HepG2 (cell line): ENCODE results near the gene ACTL8. TPM values are rescaled to one million over a fixed set of nuclear protein-coding genes. Genes with fewer than 3 reads are reported as not detected.

Experiments used
- ATAC-seq: fragments of 200-7000 bp; cut with Tn5 transposase; 3 replicates; pipeline ENCODE4 v1.9.1; 2020; ENCODE audit warnings: mild to moderate bottlenecking, moderate library complexity
- BruUV-seq: library from RNA; stranded (reverse); fragments of 400-500 nt; replicated peaks from 2 replicates; lab custom pipeline; 2021; lab: Mats Ljungman, UMichigan
- CTCF ChIA-PET: fragments of 300-600 bp; formaldehyde crosslinking; extraction: SDS; loops from one replicate; lab custom pipeline; 2021; ENCODE audit warnings: low total read pairs, inconsistent platforms, low intra/inter-chr PET ratio; lab: Yijun Ruan, JAX
- POLR2A ChIA-PET: fragments of 350-600 bp; sonication (Branson Sonifier 250); formaldehyde crosslinking; loops from one replicate; lab custom pipeline; 2020; ENCODE audit warnings: antibody characterized with exemption, inconsistent platforms; lab: Yijun Ruan, JAX
- DNase-seq: peaks from one replicate; pipeline ENCODE4 v3.0.0-alpha.2; 2015; ENCODE audit warnings: low spot score
- FAIRE-seq: peaks from 3 replicates; lab custom pipeline; 2011; peaks lifted over from hg19 to GRCh38; lab: Jason Lieb, UNC
- H2AFZ ChIP-seq: one replicate; pipeline ENCODE4 v1.6.1; 2011; ENCODE audit warnings: low read length, inconsistent platforms
- H3K27ac ChIP-seq: fragments of 300-600 bp; 3 replicates; pipeline ENCODE4 v1.8.0; 2011; ENCODE audit warnings: mixed run types, mild to moderate bottlenecking, mixed read lengths, low read length, inconsistent platforms; ENCODE audit not compliant: insufficient read depth; ENCODE audit errors: extremely low read length
- H3K27me3 ChIP-seq, 2 experiments: fragments of 200-600 bp in 1 of 2; 2 replicates in 1 of 2; 3 replicates in 1 of 2; pipeline versions ENCODE4 v1.6.0 to v1.8.0; 2011; ENCODE audit warnings: low read length in 2 of 2, mild to moderate bottlenecking in 2 of 2, moderate library complexity in 2 of 2, inconsistent platforms in 1 of 2; ENCODE audit not compliant: insufficient read depth in 2 of 2, control insufficient read depth in 1 of 2
- H3K36me3 ChIP-seq, 2 experiments: fragments of 200-600 bp in 1 of 2; replicated peaks in 1 of 2; 2 replicates in 1 of 2; 3 replicates in 1 of 2; pipeline versions ENCODE4 v1.5.1 to v1.8.0; 2011; ENCODE audit warnings: low read length in 2 of 2, inconsistent platforms in 1 of 2; ENCODE audit not compliant: insufficient read depth in 2 of 2, control insufficient read depth in 1 of 2
- H3K4me1 ChIP-seq: 2 replicates; pipeline ENCODE4 v1.5.1; 2012; ENCODE audit warnings: low read length, inconsistent platforms; ENCODE audit not compliant: insufficient read depth
- H3K4me2 ChIP-seq: 2 replicates; pipeline ENCODE4 v1.6.0; 2011; ENCODE audit warnings: low read depth, low read length, inconsistent platforms
- H3K4me3 ChIP-seq, 3 experiments: fragments of 200-600 bp in 1 of 3; sonication (generic), shearing (Covaris generic) in 1 of 3; replicated peaks in 1 of 3; 2 replicates each; pipeline ENCODE4 v1.5.1; 2011 to 2016; ENCODE audit warnings: low read length in 3 of 3, inconsistent platforms in 2 of 3, low read depth in 2 of 3, mild to moderate bottlenecking in 2 of 3, control low read depth in 1 of 3, mixed read lengths in 1 of 3; ENCODE audit not compliant: insufficient read depth in 1 of 3
- H3K79me2 ChIP-seq: one replicate; pipeline ENCODE4 v1.6.1; 2011; ENCODE audit warnings: low read length, inconsistent platforms; ENCODE audit not compliant: insufficient read depth
- H3K9ac ChIP-seq: 2 replicates; pipeline ENCODE4 v1.6.0; 2011; ENCODE audit warnings: mild to moderate bottlenecking, low read depth, low read length, inconsistent platforms; ENCODE audit not compliant: insufficient read depth
- H3K9me3 ChIP-seq: 2 replicates; pipeline ENCODE4 v1.5.1; 2012; ENCODE audit warnings: mild to moderate bottlenecking, low read length
- H4K20me1 ChIP-seq: 2 replicates; pipeline ENCODE4 v1.6.0; 2011; ENCODE audit warnings: inconsistent platforms, mild to moderate bottlenecking, low read length, moderate library complexity; ENCODE audit not compliant: insufficient read depth
- FLYWCH1 ChIP-seq: sonication (generic); formaldehyde crosslinking; IDR thresholded peaks from 2 replicates; pipeline ENCODE4 v1.8.1; 2023; ENCODE audit warnings: mild to moderate bottlenecking, missing genetic modification reagents
- ZNF546 ChIP-seq: sonication (generic); formaldehyde crosslinking; conservative IDR thresholded peaks from 2 replicates; pipeline ENCODE4 v1.8.1; 2023; ENCODE audit warnings: mild to moderate bottlenecking, missing genetic modification reagents
- WGBS: methylation state at CpG from one replicate; pipeline ENCODE4 v1.1.6; 2017; ENCODE audit warnings: low lambda C conversion rate; 5-methylcytosine and 5-hydroxymethylcytosine counted together
- in situ Hi-C: cut with HindIII; loops from 2 replicates; pipeline ENCODE4 v1.10.0; 2017; ENCODE audit warnings: low pct_unique_long_range_greater_than_20kb; ENCODE audit not compliant: extremely low pct_ligation_motif_present
- intact Hi-C: fragments of 100-400 bp; cut with micrococcal nuclease; formaldehyde crosslinking; loops from one replicate; pipeline ENCODE4 v1.10.0; 2022; ENCODE audit not compliant: unreplicated experiment
- polyA plus RNA-seq, 8 experiments: library from polyadenylated mRNA; depleted of rRNA in 3 of 8; stranded (reverse) in 7 of 8; unstranded in 1 of 8; fragments of >200 nt; fragmentation: Illumina TruSeq in 4 of 8; extraction: Trizol in 4 of 8; gene quantifications; 2 replicates each; pipeline versions ENCODE4 v1.2.1 to v1.2.3, GENCODE V29; 2011 to 2016; ENCODE audit warnings: low read depth in 4 of 8, missing spikeins in 1 of 8, mixed read lengths in 1 of 8; ENCODE audit not compliant: insufficient read depth in 1 of 8
- total RNA-seq, 5 experiments: library from RNA; depleted of rRNA; stranded (reverse); fragments of >200 nt; fragmentation: Illumina TruSeq; extraction: Trizol; gene quantifications; 2 replicates each; pipeline ENCODE4 v1.2.3, GENCODE V29; 2016; ENCODE audit warnings: low read depth in 1 of 5
- TF ChIP-seq, protein P1 (sequence below): sonication (generic); formaldehyde crosslinking; IDR thresholded peaks from 2 replicates; pipeline ENCODE4 v1.8.1; 2023; ENCODE audit warnings: mild to moderate bottlenecking, missing genetic modification reagents
- TF ChIP-seq, protein P2 (sequence below): sonication (generic); formaldehyde crosslinking; IDR thresholded peaks from 2 replicates; pipeline ENCODE4 v1.4.0; 2020; ENCODE audit warnings: mild to moderate bottlenecking, missing genetic modification reagents, borderline replicate concordance

Gene ACTL8
- total and polyA plus RNA-seq, 2 of the 13 experiments (the other 11 are each of a cell fraction or from before 2014, with no cell fraction given) = 0.09 to 0.64 TPM

DNA sequence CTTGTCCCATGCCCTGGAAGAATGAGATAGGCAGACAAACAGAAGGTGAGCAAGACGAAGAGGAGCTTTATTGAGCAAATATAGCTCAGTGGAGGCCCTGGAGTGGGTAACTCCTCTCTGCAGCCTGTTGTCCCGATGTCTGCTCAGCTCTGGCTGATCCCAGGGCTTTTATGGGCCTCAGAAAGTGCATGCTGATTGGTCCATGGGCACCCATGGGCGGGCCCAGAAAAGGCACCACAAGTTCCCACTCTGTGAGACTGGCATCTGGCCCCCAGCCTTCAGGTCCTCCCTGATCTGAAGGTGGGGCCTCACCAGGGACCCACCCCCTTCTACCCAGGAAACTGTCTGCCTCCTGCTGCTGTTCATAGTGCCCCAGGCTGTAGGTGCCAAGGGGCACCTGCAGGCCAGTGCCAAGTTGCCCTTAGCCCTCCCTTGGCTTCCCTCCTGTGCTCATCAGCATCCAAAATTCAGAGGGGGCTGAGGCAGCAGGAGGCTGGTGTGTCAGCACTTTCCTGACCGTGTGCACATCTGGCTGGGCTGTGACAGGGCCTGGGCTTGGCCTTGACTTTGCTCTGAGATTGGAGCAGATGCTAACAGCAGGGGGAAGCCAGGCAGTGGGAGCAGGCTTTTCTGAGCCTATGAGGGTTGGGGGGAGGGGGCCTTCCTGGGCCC lies 35.4 kb downstream of the ACTL8 start:
- POLR2A ChIA-PET = no interaction called here
- no peak for TF ChIP-seq FLYWCH1 (CRISPR knock-in tag)
- TF ChIP-seq, protein P1, sequence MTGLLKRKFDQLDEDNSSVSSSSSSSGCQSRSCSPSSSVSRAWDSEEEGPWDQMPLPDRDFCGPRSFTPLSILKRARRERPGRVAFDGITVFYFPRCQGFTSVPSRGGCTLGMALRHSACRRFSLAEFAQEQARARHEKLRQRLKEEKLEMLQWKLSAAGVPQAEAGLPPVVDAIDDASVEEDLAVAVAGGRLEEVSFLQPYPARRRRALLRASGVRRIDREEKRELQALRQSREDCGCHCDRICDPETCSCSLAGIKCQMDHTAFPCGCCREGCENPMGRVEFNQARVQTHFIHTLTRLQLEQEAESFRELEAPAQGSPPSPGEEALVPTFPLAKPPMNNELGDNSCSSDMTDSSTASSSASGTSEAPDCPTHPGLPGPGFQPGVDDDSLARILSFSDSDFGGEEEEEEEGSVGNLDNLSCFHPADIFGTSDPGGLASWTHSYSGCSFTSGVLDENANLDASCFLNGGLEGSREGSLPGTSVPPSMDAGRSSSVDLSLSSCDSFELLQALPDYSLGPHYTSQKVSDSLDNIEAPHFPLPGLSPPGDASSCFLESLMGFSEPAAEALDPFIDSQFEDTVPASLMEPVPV (CRISPR knock-in tag) = no peak
- no peak for TF ChIP-seq ZNF546
- TF ChIP-seq, protein P2, sequence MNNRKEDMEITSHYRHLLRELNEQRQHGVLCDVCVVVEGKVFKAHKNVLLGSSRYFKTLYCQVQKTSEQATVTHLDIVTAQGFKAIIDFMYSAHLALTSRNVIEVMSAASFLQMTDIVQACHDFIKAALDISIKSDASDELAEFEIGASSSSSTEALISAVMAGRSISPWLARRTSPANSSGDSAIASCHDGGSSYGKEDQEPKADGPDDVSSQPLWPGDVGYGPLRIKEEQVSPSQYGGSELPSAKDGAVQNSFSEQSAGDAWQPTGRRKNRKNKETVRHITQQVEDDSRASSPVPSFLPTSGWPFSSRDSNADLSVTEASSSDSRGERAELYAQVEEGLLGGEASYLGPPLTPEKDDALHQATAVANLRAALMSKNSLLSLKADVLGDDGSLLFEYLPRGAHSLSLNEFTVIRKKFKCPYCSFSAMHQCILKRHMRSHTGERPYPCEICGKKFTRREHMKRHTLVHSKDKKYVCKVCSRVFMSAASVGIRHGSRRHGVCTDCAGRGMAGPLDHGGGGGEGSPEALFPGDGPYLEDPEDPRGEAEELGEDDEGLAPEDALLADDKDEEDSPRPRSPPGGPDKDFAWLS (CRISPR knock-in tag) = no peak
- intact Hi-C loops (no loop called here), in situ Hi-C loops (no loop called here)
- Histone ChIP-seq H3K4me1 (no peaks in the 10 kb centered on the region), H3K4me3 (no peak overlapping the region), H3K36me3 (no peaks in the 10 kb centered on the region), H4K20me1 (no peaks in the 10 kb centered on the region), H3K79me2 (no peaks in the 10 kb centered on the region), H2AFZ (no peak overlapping the region), H3K4me2 (no peak overlapping the region), H3K9ac (no peak overlapping the region), H3K27ac (no peak overlapping the region), H3K9me3 (no peaks in the 10 kb centered on the region), H3K27me3 (peaks cover 0 to 30% of the 10 kb centered on the region in 2 experiments; a peak in 4 of 5 replicates)
- WGBS = 3% methylated on average over 2 of the region's 4 CpGs
- no TSS peak for BruUV-seq
- DNase-seq (no peak), FAIRE-seq (no peak), ATAC-seq (no peak)
- CTCF ChIA-PET = no interaction called here
